Activated CD8-positive, alpha-beta T cell treated with anti-CD3 and anti-CD28 coated beads for 36 hours (primary cell): Measurements from ENCODE around the gene KIF6. TPM values are rescaled to one million over a fixed set of nuclear protein-coding genes. Genes with fewer than 3 reads are reported as not detected.

Experiments used
- ATAC-seq: fragments of 200-7000 bp; cut with Tn5 transposase; one replicate; pipeline ENCODE4 v1.10.0; 2021; ENCODE audit warnings: mild to moderate bottlenecking, moderate library complexity
- CTCF ChIA-PET: fragments of 350-600 bp; sonication (Branson Sonifier 250); formaldehyde crosslinking; loops from one replicate; lab custom pipeline; 2021; ENCODE audit warnings: antibody characterized with exemption; lab: Charles Lee
- POLR2A ChIA-PET: fragments of 350-600 bp; sonication (Branson Sonifier 250); formaldehyde crosslinking; loops from one replicate; lab custom pipeline; 2021; ENCODE audit warnings: antibody characterized with exemption; lab: Charles Lee
- DNase-seq: peaks from one replicate; pipeline ENCODE4 v3.0.0-alpha.2; 2020
- H3K27ac Mint-ChIP-seq: one replicate; pipeline ENCODE4 v1.8.0; 2021; ENCODE audit warnings: mild to moderate bottlenecking, mixed read lengths
- H3K27me3 Mint-ChIP-seq: one replicate; pipeline ENCODE4 v1.8.0; 2021; ENCODE audit warnings: mixed read lengths
- H3K36me3 Mint-ChIP-seq: one replicate; pipeline ENCODE4 v1.8.0; 2021; ENCODE audit warnings: low read depth, mixed read lengths
- H3K4me1 Mint-ChIP-seq: one replicate; pipeline ENCODE4 v1.8.0; 2021; ENCODE audit warnings: low read depth, mixed read lengths
- H3K4me3 Mint-ChIP-seq: one replicate; pipeline ENCODE4 v1.8.0; 2021; ENCODE audit warnings: mild to moderate bottlenecking, moderate library complexity, mixed read lengths
- H3K9me3 Mint-ChIP-seq: one replicate; pipeline ENCODE4 v1.8.0; 2021; ENCODE audit warnings: mixed read lengths
- intact Hi-C: fragments of 100-400 bp; cut with micrococcal nuclease; formaldehyde crosslinking; loops from one replicate; pipeline ENCODE4 v1.10.0; 2022
- total RNA-seq, 2 experiments: library from RNA; stranded (reverse); gene quantifications; one replicate each; pipeline ENCODE4 v1.2.3, GENCODE V29; 2021
- TF ChIP-seq, protein P1 (sequence below): fragments of 200-600 bp; IDR thresholded peaks from one replicate; pipeline ENCODE4 v1.8.0; 2022; ENCODE audit warnings: antibody characterized with exemption, mild to moderate bottlenecking

Gene KIF6
- total RNA-seq, 2 experiments from 2014 or later: 0.13 to 0.14 TPM

GRCh38 chr6:39610221-39610620 lies 115.0 kb downstream of the KIF6 start:
- DNase-seq (no peak), ATAC-seq (no peak)
- H3K36me3 Mint-ChIP-seq: no peaks in the 10 kb centered on the region
- H3K4me1 Mint-ChIP-seq: no peaks in the 10 kb centered on the region
- H3K4me3 Mint-ChIP-seq: no peak overlapping the region
- no peak overlapping the region for H3K27ac Mint-ChIP-seq
- CTCF ChIA-PET: no interaction called here
- intact Hi-C loops: no loop called here
- TF ChIP-seq, protein P1, sequence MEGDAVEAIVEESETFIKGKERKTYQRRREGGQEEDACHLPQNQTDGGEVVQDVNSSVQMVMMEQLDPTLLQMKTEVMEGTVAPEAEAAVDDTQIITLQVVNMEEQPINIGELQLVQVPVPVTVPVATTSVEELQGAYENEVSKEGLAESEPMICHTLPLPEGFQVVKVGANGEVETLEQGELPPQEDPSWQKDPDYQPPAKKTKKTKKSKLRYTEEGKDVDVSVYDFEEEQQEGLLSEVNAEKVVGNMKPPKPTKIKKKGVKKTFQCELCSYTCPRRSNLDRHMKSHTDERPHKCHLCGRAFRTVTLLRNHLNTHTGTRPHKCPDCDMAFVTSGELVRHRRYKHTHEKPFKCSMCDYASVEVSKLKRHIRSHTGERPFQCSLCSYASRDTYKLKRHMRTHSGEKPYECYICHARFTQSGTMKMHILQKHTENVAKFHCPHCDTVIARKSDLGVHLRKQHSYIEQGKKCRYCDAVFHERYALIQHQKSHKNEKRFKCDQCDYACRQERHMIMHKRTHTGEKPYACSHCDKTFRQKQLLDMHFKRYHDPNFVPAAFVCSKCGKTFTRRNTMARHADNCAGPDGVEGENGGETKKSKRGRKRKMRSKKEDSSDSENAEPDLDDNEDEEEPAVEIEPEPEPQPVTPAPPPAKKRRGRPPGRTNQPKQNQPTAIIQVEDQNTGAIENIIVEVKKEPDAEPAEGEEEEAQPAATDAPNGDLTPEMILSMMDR: no peak
- peaks cover 6% of the 10 kb centered on the region for H3K27me3 Mint-ChIP-seq
- POLR2A ChIA-PET: no interaction called here
- H3K9me3 Mint-ChIP-seq: no peaks in the 10 kb centered on the region

GRCh38 chr6:39608652-39609345 lies 116.4 kb downstream of the KIF6 start:
- DNase-seq: no peak
- Mint-ChIP-seq H3K36me3 (no peaks in the 10 kb centered on the region), H3K27ac (no peak overlapping the region), H3K4me1 (no peaks in the 10 kb centered on the region), H3K27me3 (peaks cover 8% of the 10 kb centered on the region), H3K9me3 (no peaks in the 10 kb centered on the region), H3K4me3 (no peak overlapping the region)
- no peak for ATAC-seq
- CTCF ChIA-PET: no interaction called here
- intact Hi-C loops: no loop called here
- TF ChIP-seq, protein P1: no peak
- POLR2A ChIA-PET: no interaction called here

GRCh38 chr6:39602601-39603519 lies 122.3 kb downstream of the KIF6 start:
- no peak overlapping the region for H3K4me3 Mint-ChIP-seq
- POLR2A ChIA-PET: no interaction called here
- no peak for DNase-seq

GRCh38 chr6:39599973-39600372 lies 125.2 kb downstream of the KIF6 start:
- H3K36me3 Mint-ChIP-seq: no peaks in the 10 kb centered on the region
- no peak overlapping the region for H3K27ac Mint-ChIP-seq
- H3K4me1 Mint-ChIP-seq: no peaks in the 10 kb centered on the region
- DNase-seq: no peak
- H3K9me3 Mint-ChIP-seq: no peaks in the 10 kb centered on the region
- ATAC-seq: no peak
- TF ChIP-seq, protein P1: no peak
- H3K27me3 Mint-ChIP-seq: peaks cover 15% of the 10 kb centered on the region
- intact Hi-C loops: no loop called here
- no peak overlapping the region for H3K4me3 Mint-ChIP-seq
- ChIA-PET POLR2A (no interaction called here), CTCF (no interaction called here)

More at GRCh38 chr6:39602601-39603519, 122.3 kb downstream of the KIF6 start:
- Mint-ChIP-seq H3K9me3 (no peaks in the 10 kb centered on the region), H3K4me1 (no peaks in the 10 kb centered on the region), H3K27ac (no peak overlapping the region), H3K36me3 (no peaks in the 10 kb centered on the region), H3K27me3 (peaks cover 8% of the 10 kb centered on the region)
- ATAC-seq: no peak
- intact Hi-C loops: no loop called here
- TF ChIP-seq, protein P1: no peak
- CTCF ChIA-PET: interaction anchor here (0.7 kb wide), 1 partner anchor 19 kb away, joined by 3 read pairs; no protein-coding TSS in a partner anchor

DNA sequence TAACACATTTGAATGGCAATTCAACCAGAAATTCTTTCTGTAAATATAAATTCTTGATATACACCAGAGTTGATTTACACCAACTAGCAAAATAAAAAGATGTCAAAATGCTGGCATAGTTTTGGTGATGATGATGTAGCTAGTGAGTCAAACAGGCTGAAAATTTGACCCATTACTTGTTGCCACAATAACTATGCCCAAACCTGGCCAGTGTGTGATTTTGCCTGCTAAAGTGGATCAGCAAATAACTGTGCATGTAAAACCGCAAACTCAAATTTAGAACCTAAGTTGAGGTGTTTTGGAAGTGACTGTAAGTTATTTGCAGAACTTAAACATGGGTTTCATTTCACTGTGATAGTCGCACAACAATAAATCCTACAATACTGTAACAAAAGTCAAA lies 125.9 kb downstream of the KIF6 start:
- no peaks in the 10 kb centered on the region for H3K4me1 Mint-ChIP-seq
- CTCF ChIA-PET: no interaction called here
- TF ChIP-seq, protein P1: no peak
- intact Hi-C loops: no loop called here
- H3K36me3 Mint-ChIP-seq: no peaks in the 10 kb centered on the region
- POLR2A ChIA-PET: no interaction called here
- no peak overlapping the region for H3K4me3 Mint-ChIP-seq
- no peak overlapping the region for H3K27ac Mint-ChIP-seq
- no peaks in the 10 kb centered on the region for H3K9me3 Mint-ChIP-seq
- ATAC-seq (no peak), DNase-seq (no peak)
- peaks cover 17% of the 10 kb centered on the region for H3K27me3 Mint-ChIP-seq
